ENCODE results near the gene CTSE.
"Not testable (repeated sequence)": the region's sequence is repeated elsewhere in the genome, so short reads cannot be mapped to it uniquely, and the experiment has no call there.

DNA sequence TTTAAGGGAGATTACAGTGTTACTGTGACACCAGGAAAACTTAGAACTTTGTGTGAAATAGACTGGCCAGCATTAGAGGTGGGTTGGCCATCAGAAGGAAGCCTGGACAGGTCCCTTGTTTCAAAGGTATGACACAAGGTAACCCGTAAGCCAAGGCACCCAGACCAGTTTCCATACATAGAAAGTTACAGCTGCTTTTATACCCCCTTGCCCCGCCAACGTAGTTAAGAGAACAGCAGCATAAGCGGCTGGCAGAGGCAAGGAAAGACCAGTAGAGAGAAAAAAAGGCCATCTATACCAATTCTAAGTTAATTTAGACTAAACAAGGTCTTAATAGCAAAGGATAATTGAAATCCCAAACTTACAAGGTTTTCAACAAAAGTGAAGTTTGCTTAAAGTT lies 29.9 kb upstream of the CTSE start:
- not testable (repeated sequence) for TF ChIP-seq ZNF274 (IDR thresholded peaks at IDR 0.05; ENCODE audit: low read depth, low read length); YY1 (IDR thresholded peaks at IDR 0.05; ENCODE audit: insufficient read depth, insufficient read length)

All from NT2/D1 (cell line).